Vagina (tissue), 2 donors: ENCODE measurements around the gene TRIM67. TPM values are rescaled to one million over a fixed set of nuclear protein-coding genes. Genes with fewer than 3 reads are reported as not detected.

Experiments
- DNase-seq, 2 donors: peaks; one replicate each; pipeline ENCODE4 v3.0.0-alpha.2; 2017; ENCODE audit errors: extremely low spot score in 2 of 2
- H3K27ac ChIP-seq: fragments of 200-600 bp; sonication (generic); one replicate; pipeline ENCODE4 v1.5.1; 2019
- H3K27me3 ChIP-seq: fragments of 200-600 bp; sonication (generic); one replicate; pipeline ENCODE4 v1.5.1; 2019
- H3K36me3 ChIP-seq, 2 donors: fragments of 200-600 bp; sonication (generic); one replicate each; pipeline ENCODE4 v1.5.1; 2017 to 2019
- H3K4me1 ChIP-seq: fragments of 200-600 bp; sonication (generic); one replicate; pipeline ENCODE4 v1.5.1; 2019
- H3K4me3 ChIP-seq, 2 donors: fragments of 200-600 bp; sonication (generic); 1 replicate in 1 of 2; 2 replicates in 1 of 2; pipeline ENCODE4 v1.5.1; 2016 to 2019
- H3K9me3 ChIP-seq: fragments of 200-600 bp; sonication (generic); one replicate; pipeline ENCODE4 v1.5.1; 2019
- POLR2A ChIP-seq, 2 donors: fragments of 450-650 bp; IDR thresholded peaks; one replicate each; pipeline ENCODE4 v1.6.1; 2017; ENCODE audit warnings: antibody characterized with exemption in 2 of 2, mild to moderate bottlenecking in 2 of 2, moderate library complexity in 2 of 2
- POLR2AphosphoS5 ChIP-seq, 2 donors: sonication (generic); formaldehyde crosslinking; IDR thresholded peaks; one replicate each; pipeline ENCODE4 v1.9.0; 2017; ENCODE audit warnings: antibody characterized with exemption in 2 of 2, mild to moderate bottlenecking in 2 of 2, low read depth in 1 of 2; ENCODE audit not compliant: insufficient read depth in 1 of 2
- intact Hi-C: fragments of 100-400 bp; cut with DNase I; formaldehyde crosslinking; loops from one replicate; pipeline ENCODE4 v1.15.1; 2023
- total RNA-seq: library from RNA; depleted of rRNA; stranded (reverse); fragments of >200 nt; gene quantifications from one replicate; pipeline ENCODE4 v1.2.3, GENCODE V29; 2016
- TF ChIP-seq, protein P1 (sequence below), 3 experiments: fragments of 450-650 bp in 2 of 3; fragments of 200-600 bp in 1 of 3; sonication (generic) in 1 of 3; IDR thresholded peaks; one replicate each; pipeline ENCODE4 v1.5.1; 2017 to 2019; ENCODE audit warnings: antibody characterized with exemption in 3 of 3, mild to moderate bottlenecking in 2 of 3, moderate library complexity in 2 of 3

TRIM67 gene
- total RNA-seq, 1 donor from 2014 or later, result not detected

DNA sequence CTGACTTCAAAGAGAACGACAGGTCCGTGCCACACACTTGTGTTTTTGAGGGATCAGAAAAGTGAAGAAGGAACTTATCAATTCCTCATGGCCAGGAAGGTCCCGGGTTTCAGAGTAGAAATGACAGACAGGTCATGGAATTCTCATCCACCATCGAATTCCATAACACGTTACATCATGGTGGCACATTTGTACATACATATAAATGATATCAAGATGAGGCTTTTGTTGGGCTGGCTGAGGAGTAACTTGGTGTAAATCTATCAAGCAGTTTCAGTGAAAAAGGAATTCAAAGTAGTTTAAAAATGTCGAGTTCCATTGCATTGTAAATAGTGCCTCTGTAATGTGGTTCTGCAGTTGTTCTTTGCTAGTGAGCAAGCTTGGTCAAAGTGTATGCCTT lies 56.2 kb downstream of the TRIM67 start:
- intact Hi-C loops, result no loop called here
- no peak for DNase-seq
- Histone ChIP-seq H3K36me3 (peaks cover 0 to 3% of the 10 kb centered on the region in 2 donors), H3K27me3 (no peaks in the 10 kb centered on the region), H3K9me3 (no peaks in the 10 kb centered on the region), H3K4me1 (no peaks in the 10 kb centered on the region), H3K4me3 (no peak overlapping the region), H3K27ac (no peak overlapping the region)
- TF ChIP-seq POLR2AphosphoS5 (IDR thresholded peaks at IDR 0.05; ENCODE audit: insufficient read depth in 1 of 2, low read depth in 1 of 2), result no peak
- no peak for TF ChIP-seq POLR2A (IDR thresholded peaks at IDR 0.05)
- TF ChIP-seq, protein P1, sequence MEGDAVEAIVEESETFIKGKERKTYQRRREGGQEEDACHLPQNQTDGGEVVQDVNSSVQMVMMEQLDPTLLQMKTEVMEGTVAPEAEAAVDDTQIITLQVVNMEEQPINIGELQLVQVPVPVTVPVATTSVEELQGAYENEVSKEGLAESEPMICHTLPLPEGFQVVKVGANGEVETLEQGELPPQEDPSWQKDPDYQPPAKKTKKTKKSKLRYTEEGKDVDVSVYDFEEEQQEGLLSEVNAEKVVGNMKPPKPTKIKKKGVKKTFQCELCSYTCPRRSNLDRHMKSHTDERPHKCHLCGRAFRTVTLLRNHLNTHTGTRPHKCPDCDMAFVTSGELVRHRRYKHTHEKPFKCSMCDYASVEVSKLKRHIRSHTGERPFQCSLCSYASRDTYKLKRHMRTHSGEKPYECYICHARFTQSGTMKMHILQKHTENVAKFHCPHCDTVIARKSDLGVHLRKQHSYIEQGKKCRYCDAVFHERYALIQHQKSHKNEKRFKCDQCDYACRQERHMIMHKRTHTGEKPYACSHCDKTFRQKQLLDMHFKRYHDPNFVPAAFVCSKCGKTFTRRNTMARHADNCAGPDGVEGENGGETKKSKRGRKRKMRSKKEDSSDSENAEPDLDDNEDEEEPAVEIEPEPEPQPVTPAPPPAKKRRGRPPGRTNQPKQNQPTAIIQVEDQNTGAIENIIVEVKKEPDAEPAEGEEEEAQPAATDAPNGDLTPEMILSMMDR (IDR thresholded peaks at IDR 0.05), result no peak

DNA sequence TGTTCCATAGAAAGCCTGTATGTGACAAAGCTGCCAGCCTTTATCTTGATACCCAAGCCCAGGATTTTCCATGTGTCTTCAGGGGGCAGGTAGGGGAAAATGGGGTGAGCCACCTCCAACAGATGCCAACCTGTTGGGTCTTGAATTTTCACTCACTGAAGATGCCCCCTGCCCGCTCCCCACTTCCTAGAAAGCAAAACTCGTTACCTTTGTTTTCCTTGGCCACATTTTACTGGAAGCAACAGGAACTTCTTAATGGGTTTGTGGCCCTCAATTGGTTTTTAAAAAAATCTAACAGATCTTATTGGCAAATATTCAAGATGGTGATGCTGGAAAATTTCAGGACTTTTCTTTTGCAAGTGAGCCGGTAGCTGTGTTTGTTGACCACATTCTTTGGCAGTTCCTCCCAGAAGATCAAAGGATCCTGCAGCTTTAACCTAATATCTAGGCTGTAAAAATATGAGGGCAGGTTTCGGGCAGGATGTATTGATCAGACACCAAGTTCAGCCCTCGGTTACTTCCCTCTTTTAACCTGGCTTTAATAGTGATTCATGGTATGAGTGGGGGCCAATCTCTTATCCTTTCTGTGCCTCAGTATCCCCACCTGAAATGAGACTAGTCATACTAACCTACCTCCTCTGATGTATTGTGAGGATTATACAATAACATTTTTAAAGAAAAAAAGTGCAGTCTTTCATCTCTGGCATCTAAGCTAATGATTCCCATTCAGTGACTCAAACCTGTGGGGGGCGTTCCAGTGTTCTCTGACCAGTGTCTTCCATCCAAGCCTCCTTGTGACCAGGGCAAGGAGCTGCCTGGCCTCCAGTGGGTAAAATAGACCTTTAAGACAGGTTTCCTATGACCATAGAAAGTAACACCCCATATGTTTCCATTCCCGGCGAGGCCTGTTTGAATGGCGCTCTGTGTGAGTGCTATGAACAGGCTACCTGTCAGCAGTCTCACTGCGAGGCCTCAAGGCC lies 57.9 kb downstream of the TRIM67 start:
- H3K36me3 ChIP-seq, result peaks cover 0 to 18% of the 10 kb centered on the region in 2 donors
- no peak for DNase-seq
- no peaks in the 10 kb centered on the region for H3K27me3 ChIP-seq
- no peak overlapping the region for H3K27ac ChIP-seq
- no peaks in the 10 kb centered on the region for H3K9me3 ChIP-seq
- no peaks in the 10 kb centered on the region for H3K4me1 ChIP-seq
- intact Hi-C loops, result no loop called here
- TF ChIP-seq POLR2A (IDR thresholded peaks at IDR 0.05) (no peak), POLR2AphosphoS5 (IDR thresholded peaks at IDR 0.05; ENCODE audit: insufficient read depth in 1 of 2, low read depth in 1 of 2) (no peak)
- TF ChIP-seq, protein P1 (IDR thresholded peaks at IDR 0.05), result no peak
- H3K4me3 ChIP-seq, result no peak overlapping the region

DNA sequence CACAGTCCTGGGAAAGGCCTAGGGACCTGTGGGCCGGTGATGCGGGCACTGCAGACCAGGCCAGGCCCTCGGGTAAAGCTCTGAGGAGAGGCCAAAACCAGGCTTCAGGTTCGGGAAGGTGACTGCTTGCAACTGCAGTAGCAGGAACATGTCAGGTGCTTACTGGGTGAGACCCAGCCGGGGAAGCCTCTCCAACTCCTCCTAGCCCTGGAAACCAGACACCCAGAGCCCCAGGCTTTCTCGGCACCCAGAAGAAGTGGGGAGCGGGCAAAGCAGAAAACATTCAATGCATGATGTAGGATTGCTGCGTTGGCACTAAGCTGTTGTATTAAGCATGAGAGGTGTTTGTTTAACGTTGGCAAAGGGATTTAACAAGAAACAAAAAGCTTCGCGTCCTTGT lies 58.9 kb downstream of the TRIM67 start:
- Histone ChIP-seq H3K36me3 (peaks cover 0 to 29% of the 10 kb centered on the region in 2 donors), H3K9me3 (no peaks in the 10 kb centered on the region), H3K4me3 (no peak overlapping the region), H3K4me1 (no peaks in the 10 kb centered on the region), H3K27ac (no peak overlapping the region), H3K27me3 (no peaks in the 10 kb centered on the region)
- DNase-seq, result no peak
- TF ChIP-seq, protein P1 (IDR thresholded peaks at IDR 0.05), result no peak
- TF ChIP-seq POLR2A (IDR thresholded peaks at IDR 0.05), result no peak
- TF ChIP-seq POLR2AphosphoS5 (IDR thresholded peaks at IDR 0.05; ENCODE audit: insufficient read depth in 1 of 2, low read depth in 1 of 2), result no peak
- intact Hi-C loops, result no loop called here

DNA sequence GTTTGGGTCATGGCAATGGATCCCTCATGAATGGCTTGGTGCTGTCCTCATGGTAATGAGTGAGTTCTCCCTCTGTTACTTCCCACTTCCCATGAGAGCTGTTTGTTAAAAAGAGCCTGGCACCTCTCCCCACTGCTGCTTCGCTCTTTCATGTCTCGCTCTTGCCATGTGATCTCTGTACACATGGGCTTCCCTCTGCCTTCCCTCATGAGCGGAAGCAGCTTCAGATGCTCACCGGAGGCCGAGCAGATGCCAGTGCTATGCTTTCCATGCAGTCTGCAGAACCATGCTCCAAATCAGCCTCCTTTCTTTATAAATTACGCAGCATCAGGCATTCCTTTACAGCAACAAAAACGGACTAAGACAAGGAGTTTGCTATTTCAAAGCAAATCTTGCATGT lies 64.3 kb downstream of the TRIM67 start:
- H3K36me3 ChIP-seq, result peaks cover 0 to 50% of the 10 kb centered on the region in 2 donors
- H3K27ac ChIP-seq, result no peak overlapping the region
- H3K4me3 ChIP-seq, result no peak overlapping the region
- H3K4me1 ChIP-seq, result no peaks in the 10 kb centered on the region
- no peak for DNase-seq
- intact Hi-C loops, result no loop called here
- TF ChIP-seq, protein P1 (IDR thresholded peaks at IDR 0.05), result no peak
- no peak for TF ChIP-seq POLR2AphosphoS5 (IDR thresholded peaks at IDR 0.05; ENCODE audit: insufficient read depth in 1 of 2, low read depth in 1 of 2)
- no peak for TF ChIP-seq POLR2A (IDR thresholded peaks at IDR 0.05)
- H3K9me3 ChIP-seq, result no peaks in the 10 kb centered on the region
- H3K27me3 ChIP-seq, result no peaks in the 10 kb centered on the region

DNA sequence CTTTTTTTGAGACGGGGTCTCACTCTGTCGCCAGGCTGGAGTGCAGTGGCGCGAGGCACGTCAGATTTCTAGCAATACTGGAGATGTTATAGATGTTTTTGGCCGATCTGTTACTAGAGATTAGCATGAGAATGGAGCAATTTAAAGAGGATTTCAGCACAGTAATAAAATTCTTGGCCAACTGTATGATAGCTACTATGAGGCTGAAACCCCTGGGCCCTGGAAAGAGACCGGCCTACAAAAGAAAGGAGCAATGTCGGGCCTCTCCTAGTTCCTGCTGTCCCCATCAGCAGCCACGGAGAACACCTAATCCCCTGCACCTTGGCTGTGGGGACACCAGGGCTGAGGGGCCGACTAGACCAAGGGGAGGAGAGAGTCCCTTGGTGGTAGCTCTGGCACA lies 69.7 kb downstream of the TRIM67 start:
- H3K4me1 ChIP-seq, result no peaks in the 10 kb centered on the region
- intact Hi-C loops, result no loop called here
- H3K27me3 ChIP-seq, result no peaks in the 10 kb centered on the region
- H3K36me3 ChIP-seq, result peaks cover 0 to 16% of the 10 kb centered on the region in 2 donors
- DNase-seq, result no peak
- no peak overlapping the region for H3K4me3 ChIP-seq
- no peaks in the 10 kb centered on the region for H3K9me3 ChIP-seq
- no peak overlapping the region for H3K27ac ChIP-seq
- TF ChIP-seq POLR2A (IDR thresholded peaks at IDR 0.05) (no peak), POLR2AphosphoS5 (IDR thresholded peaks at IDR 0.05; ENCODE audit: insufficient read depth in 1 of 2, low read depth in 1 of 2) (no peak)
- TF ChIP-seq, protein P1 (IDR thresholded peaks at IDR 0.05), result no peak
